HFF-Myc (cell line): ENCODE results near the gene GON4L.
"Not testable (repeated sequence)": the region's sequence is repeated elsewhere in the genome, so short reads cannot be mapped to it uniquely, and the experiment has no call there.

Experiments used
- DNase-seq: peaks from one replicate; pipeline ENCODE4 v3.0.0-alpha.2; 2011; ENCODE audit warnings: low read depth; ENCODE audit errors: extremely low read depth
- H3K4me3 ChIP-seq: replicated peaks from 2 replicates; pipeline ENCODE4 v1.5.1; 2011; ENCODE audit warnings: low read depth, mild to moderate bottlenecking, control low read depth, low read length
- CTCF ChIP-seq: IDR thresholded peaks from 2 replicates; pipeline ENCODE4 v1.5.1; 2012; ENCODE audit warnings: mild to moderate bottlenecking, low read depth, low read length, control low read depth; ENCODE audit errors: missing control alignments

GON4L gene

GRCh38 chr1:155715777-155716176, 141.2 kb downstream of the GON4L start:
- H3K4me3 ChIP-seq = no peak overlapping the region
- DNase-seq = no peak
- no peak for TF ChIP-seq CTCF

GRCh38 chr1:155715056-155715455, 142.0 kb downstream of the GON4L start:
- H3K4me3 ChIP-seq, DNase-seq: not testable (repeated sequence)

GRCh38 chr1:155713075-155713474, 143.9 kb downstream of the GON4L start:
- H3K4me3 ChIP-seq = no peak overlapping the region
- DNase-seq = no peak
- TF ChIP-seq CTCF = no peak

GRCh38 chr1:155712636-155713035, 144.4 kb downstream of the GON4L start:
- DNase-seq, H3K4me3 ChIP-seq: not testable (repeated sequence)

GRCh38 chr1:155711457-155711856, 145.6 kb downstream of the GON4L start:
- not testable (repeated sequence) for H3K4me3 ChIP-seq, DNase-seq

- TF ChIP-seq CTCF = no peak
- DNase-seq = no peak
- H3K4me3 ChIP-seq = no peak overlapping the region
These were observed 147.6 kb downstream of the GON4L start for GRCh38 chr1:155709391-155709790.

- H3K4me3 ChIP-seq = no peak overlapping the region
- no peak for TF ChIP-seq CTCF
These were observed 150.9 kb downstream of the GON4L start for GRCh38 chr1:155706139-155706538.

GRCh38 chr1:155704414-155704813, 152.6 kb downstream of the GON4L start:
- H3K4me3 ChIP-seq, DNase-seq: not testable (repeated sequence)

More at GRCh38 chr1:155706139-155706538, 150.9 kb downstream of the GON4L start:
- DNase-seq = no peak

GRCh38 chr1:155703216-155703615, 153.8 kb downstream of the GON4L start:
- no peak for DNase-seq
- no peak overlapping the region for H3K4me3 ChIP-seq
- no peak for TF ChIP-seq CTCF

- DNase-seq, H3K4me3 ChIP-seq: not testable (repeated sequence)
These were observed 155.3 kb downstream of the GON4L start for GRCh38 chr1:155701675-155702074.
